ENCODE results near the gene COL16A1.
A peak's percentile ranks its signal among the peaks of the same experiment; 100 is the strongest.

The COL16A1 gene

DNA sequence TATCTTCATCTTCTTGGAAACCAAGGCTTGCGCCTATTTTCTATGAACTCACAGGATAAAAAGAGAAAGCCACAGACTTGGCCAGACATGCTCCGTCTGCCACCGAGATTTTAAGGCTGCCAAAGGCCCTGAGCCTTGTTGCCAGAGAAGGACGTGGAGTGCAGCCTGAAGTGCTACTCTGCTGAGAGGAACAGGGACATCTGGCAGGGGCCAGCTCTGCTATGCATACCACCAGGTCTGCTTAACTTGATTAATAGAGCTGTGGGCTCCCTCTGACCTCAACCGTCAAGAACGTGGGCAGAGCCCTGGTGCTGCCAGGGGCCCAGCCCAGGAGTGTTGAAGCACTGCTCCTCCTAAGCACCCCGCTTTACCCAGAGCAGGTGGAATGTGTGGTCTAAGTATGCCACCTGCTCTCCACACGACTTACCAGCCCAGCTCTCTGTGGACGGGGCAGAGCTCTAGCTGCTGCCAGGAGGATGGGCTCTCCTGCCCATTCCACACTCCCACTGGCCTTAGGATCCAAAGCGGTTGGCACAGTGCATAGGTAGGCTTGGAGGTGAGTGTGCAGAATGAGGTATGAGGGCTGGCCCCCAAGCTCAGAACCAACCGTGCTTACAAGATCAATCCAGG is 75.8 kb downstream of the COL16A1 start:
- TF ChIP-seq TAF1 (IDR thresholded peaks at IDR 0.05; ENCODE audit: borderline replicate concordance, insufficient read depth, low read length) = no peak
- TF ChIP-seq, protein P1, sequence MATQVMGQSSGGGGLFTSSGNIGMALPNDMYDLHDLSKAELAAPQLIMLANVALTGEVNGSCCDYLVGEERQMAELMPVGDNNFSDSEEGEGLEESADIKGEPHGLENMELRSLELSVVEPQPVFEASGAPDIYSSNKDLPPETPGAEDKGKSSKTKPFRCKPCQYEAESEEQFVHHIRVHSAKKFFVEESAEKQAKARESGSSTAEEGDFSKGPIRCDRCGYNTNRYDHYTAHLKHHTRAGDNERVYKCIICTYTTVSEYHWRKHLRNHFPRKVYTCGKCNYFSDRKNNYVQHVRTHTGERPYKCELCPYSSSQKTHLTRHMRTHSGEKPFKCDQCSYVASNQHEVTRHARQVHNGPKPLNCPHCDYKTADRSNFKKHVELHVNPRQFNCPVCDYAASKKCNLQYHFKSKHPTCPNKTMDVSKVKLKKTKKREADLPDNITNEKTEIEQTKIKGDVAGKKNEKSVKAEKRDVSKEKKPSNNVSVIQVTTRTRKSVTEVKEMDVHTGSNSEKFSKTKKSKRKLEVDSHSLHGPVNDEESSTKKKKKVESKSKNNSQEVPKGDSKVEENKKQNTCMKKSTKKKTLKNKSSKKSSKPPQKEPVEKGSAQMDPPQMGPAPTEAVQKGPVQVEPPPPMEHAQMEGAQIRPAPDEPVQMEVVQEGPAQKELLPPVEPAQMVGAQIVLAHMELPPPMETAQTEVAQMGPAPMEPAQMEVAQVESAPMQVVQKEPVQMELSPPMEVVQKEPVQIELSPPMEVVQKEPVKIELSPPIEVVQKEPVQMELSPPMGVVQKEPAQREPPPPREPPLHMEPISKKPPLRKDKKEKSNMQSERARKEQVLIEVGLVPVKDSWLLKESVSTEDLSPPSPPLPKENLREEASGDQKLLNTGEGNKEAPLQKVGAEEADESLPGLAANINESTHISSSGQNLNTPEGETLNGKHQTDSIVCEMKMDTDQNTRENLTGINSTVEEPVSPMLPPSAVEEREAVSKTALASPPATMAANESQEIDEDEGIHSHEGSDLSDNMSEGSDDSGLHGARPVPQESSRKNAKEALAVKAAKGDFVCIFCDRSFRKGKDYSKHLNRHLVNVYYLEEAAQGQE (IDR thresholded peaks at IDR 0.05; ENCODE audit: insufficient read depth in 1 of 2, low read depth in 2 of 2, low read length in 2 of 2) = no peak
- no peak for TF ChIP-seq SIN3A (IDR thresholded peaks at IDR 0.05; ENCODE audit: borderline replicate concordance, insufficient read depth, low read length)
- TF ChIP-seq POLR2AphosphoS5 (IDR thresholded peaks at IDR 0.05; ENCODE audit: low read depth, low read length) = no peak
- TF ChIP-seq FOXP2 (optimal IDR thresholded peaks at IDR 0.05; ENCODE audit: borderline replicate concordance, extremely low read depth, extremely low read length, insufficient read depth) = no peak

DNA sequence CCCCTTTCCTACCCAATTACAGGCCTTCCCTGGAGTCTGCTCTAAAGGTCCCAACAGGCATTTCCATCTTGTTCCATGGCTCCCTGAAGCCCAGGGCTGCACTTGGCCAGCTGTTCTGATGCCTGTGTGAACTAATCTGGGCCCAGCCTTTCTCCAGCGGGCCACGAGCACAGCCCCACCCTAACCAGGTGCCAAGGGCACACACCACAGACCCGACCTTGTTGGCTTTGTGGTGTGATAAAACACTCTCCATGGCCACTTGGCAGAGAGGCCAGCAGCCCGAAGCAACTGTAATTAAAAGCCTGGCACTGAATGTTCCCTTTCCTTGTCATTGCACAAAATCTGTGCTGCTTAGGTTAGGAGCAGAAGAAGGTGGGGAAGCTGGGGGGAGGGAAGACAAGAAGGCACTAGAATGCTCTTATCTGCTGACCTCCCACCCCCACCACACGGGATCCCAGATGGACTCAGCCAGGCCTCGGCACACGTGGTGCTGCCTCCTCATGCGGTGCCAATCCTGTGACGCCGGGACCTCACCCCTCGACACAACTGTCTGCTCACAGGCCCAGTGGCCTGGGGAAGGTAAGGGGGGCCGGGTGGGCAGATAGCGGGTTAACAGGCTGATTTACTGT is 76.4 kb downstream of the COL16A1 start:
- TF ChIP-seq FOXP2 (optimal IDR thresholded peaks at IDR 0.05; ENCODE audit: borderline replicate concordance, extremely low read depth, extremely low read length, insufficient read depth) (no peak), SIN3A (IDR thresholded peaks at IDR 0.05; ENCODE audit: borderline replicate concordance, insufficient read depth, low read length) (no peak)

DNA sequence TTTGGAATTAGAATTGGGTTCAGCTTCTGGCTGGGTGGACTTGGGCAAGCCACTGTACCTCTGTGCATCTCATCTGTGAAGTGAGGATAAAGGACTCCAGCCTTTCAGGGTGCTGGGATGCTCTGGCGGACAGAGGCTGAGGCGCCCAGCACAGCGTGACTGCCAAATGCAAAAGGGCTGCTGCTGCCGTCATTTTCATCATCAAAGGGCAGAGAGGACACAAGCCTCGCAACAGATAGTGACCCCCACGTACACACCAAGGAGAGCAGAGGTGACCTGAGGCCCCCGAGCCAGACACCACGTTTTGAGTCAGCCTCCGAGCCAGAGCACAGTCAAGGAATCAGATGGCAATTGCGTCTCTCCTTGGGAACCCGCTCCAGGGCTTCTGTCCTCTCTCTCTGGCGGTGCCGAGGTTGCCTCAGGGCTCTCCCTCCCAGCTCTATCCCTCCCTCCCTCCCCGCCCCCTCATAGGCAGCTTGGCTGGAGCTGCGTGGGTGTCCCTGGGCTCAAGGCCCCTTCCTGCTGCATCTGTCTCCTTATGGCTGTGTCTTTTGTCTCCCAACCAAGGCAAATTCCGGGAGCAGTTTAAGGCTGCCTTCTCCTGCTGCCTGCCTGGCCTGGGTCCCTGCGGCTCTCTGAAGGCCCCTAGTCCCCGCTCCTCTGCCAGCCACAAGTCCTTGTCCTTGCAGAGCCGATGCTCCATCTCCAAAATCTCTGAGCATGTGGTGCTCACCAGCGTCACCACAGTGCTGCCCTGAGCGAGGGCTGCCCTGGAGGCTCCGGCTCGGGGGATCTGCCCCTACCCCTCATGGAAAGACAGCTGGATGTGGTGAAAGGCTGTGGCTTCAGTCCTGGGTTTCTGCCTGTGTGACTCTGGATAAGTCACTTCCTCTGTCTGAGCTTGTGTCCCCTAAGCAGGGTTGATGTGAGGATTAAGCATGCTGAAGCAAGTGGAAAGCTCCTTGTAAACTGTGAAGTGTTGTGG is 77.3 kb downstream of the COL16A1 start:
- TF ChIP-seq SIN3A (IDR thresholded peaks at IDR 0.05; ENCODE audit: borderline replicate concordance, insufficient read depth, low read length) (no peak), POLR2AphosphoS5 (IDR thresholded peaks at IDR 0.05; ENCODE audit: low read depth, low read length) (peak; percentile 43)

DNA sequence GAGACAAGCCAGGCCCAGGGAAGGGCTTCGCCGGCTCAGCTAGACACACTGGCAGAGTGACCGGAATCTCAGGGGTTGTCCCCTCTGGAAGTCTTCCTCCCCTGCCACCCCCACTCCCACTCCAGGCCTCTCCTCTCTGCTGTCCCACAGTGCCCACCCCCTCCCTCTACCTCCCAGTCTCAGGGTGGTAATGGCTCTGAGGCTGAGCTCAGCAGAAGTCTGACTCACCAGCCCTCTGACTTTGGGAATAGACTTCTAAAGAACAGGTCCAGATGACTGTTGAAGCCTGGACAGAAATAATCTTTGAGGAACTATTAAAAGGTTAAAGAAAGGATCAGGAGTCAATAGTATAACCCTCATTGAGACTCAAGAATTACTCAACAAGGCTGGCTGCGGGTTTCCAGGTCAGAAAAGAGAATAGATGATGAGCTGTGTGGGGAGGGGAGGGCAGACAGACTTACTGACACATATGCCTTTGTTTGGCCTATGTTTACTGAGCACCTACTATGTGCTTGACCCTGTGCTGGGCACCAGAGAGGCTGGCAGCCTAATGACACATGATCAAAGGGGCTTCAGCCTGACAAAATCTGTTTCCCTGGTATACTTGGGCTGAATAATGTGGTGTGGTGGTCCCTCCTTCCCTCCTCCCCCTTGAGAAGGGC is 78.1 kb downstream of the COL16A1 start:
- no peak for TF ChIP-seq FOXP2 (optimal IDR thresholded peaks at IDR 0.05; ENCODE audit: borderline replicate concordance, extremely low read depth, extremely low read length, insufficient read depth)
- TF ChIP-seq, protein P1 (IDR thresholded peaks at IDR 0.05; ENCODE audit: insufficient read depth in 1 of 2, low read depth in 2 of 2, low read length in 2 of 2) = no peak
- no peak; the same call in 1 of the 2 replicates for TF ChIP-seq POLR2AphosphoS5 (IDR thresholded peaks at IDR 0.05; ENCODE audit: low read depth, low read length)
- TF ChIP-seq SIN3A (IDR thresholded peaks at IDR 0.05; ENCODE audit: borderline replicate concordance, insufficient read depth, low read length) = no peak
- no peak for TF ChIP-seq TAF1 (IDR thresholded peaks at IDR 0.05; ENCODE audit: borderline replicate concordance, insufficient read depth, low read length)

DNA sequence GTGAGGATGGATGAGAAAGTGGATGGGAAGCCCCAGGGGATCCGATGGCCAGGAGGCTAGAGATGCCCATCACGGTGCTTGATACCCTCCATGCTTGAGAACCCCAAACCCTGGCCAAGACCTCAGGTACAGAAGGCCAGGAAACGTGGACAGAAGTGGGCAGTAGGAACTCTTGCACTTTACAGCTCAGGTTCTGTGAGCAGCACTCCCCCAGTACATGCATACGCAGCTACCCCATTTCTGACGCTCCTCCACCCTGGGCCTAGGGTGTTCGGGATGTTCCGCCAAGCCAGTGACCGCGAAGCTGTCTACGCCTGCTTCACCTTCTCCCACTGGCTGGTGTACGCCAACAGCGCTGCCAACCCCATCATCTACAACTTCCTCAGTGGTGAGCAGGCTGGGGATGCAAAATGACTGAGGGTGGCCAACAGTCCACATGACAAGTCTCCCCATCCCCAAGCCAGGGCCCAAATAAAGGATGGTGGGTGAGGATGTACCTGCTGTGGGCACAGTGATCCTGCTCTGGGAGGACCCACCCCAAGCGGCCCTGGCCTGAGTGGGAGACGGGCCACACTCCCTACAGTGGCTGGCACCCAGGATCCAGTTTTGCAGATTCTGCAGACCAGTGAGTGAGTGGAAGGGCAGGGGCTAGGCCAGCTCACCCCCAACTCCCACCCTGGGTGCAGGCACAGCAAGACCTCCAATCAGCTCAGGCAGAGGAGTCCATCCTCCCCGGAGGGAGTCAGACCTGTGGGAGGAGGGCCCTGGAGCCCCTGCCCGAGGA is 78.9 kb downstream of the COL16A1 start:
- TF ChIP-seq SIN3A (IDR thresholded peaks at IDR 0.05; ENCODE audit: borderline replicate concordance, insufficient read depth, low read length) (no peak), TAF1 (IDR thresholded peaks at IDR 0.05; ENCODE audit: borderline replicate concordance, insufficient read depth, low read length) (no peak), POLR2AphosphoS5 (IDR thresholded peaks at IDR 0.05; ENCODE audit: low read depth, low read length) (no peak; the same call in 1 of the 2 replicates), FOXP2 (optimal IDR thresholded peaks at IDR 0.05; ENCODE audit: borderline replicate concordance, extremely low read depth, extremely low read length, insufficient read depth) (no peak)
- TF ChIP-seq, protein P1 (IDR thresholded peaks at IDR 0.05; ENCODE audit: insufficient read depth in 1 of 2, low read depth in 2 of 2, low read length in 2 of 2) = no peak
